K562 treated with DMSO at 1 percent for 4 hours (cell line): ENCODE data around the gene AKR7A3. TPM values are rescaled to one million over a fixed set of nuclear protein-coding genes. Genes with fewer than 3 reads are reported as not detected.

ENCODE experiments used
- total RNA-seq: library from RNA; unstranded; fragments of 300-600 nt; gene quantifications from 2 replicates; pipeline ENCODE4 v1.2.3, GENCODE V29; 2022; ENCODE audit not compliant: insufficient read depth

Gene AKR7A3
- total RNA-seq, result 0.64 and 1.6 TPM in 2 replicates

DNA sequence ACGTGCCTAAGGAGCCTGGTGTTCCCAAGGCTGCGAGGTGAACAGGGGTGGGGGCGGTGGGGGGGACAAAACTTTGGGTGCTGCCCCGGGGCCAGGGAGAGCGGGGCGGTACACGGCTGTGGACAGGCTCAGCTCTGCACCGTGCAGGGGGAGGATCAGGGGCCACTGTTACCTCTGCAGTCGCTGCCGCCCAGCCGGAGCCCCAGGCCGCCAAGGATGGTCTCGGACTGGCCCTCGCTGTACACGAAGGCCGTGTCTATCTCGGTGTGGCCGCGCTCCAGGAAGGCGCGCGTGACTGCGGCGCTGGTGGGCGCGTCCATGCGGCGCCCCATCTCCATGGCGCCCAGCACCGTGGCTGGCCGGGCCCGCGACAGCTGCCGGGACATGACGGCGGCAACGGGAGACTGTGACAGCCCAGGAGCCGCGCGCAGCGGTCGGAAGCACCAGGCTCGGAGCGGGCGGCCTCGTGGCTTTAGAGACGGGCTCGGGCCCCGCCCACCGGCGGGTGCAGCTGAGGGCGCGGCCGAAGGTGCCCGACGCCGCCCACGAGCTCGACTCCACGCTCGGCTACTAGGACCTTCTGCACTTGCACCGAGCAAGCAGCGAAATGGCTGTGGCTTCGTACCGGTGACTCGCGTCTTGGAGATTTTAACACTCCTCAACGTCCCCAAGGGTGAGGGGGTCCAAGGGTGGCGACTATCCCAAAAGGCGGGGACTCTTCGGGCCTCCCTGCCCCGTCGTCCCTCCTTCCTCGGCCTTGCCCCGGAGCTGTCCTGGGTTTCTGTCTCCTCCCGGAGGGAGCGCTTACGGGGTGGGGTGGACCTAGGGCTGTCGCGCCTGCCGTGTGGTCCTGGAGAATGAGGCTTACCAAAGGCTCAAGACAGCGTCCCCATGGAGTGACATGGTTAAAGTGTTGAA, at the start of gene AKR7A3:
Gene AKR7A3, minus strand, starts transcription at position 447 of the 918 bp plus-strand sequence. Its CDS starts 61 bp downstream, at position 386.

DNA sequence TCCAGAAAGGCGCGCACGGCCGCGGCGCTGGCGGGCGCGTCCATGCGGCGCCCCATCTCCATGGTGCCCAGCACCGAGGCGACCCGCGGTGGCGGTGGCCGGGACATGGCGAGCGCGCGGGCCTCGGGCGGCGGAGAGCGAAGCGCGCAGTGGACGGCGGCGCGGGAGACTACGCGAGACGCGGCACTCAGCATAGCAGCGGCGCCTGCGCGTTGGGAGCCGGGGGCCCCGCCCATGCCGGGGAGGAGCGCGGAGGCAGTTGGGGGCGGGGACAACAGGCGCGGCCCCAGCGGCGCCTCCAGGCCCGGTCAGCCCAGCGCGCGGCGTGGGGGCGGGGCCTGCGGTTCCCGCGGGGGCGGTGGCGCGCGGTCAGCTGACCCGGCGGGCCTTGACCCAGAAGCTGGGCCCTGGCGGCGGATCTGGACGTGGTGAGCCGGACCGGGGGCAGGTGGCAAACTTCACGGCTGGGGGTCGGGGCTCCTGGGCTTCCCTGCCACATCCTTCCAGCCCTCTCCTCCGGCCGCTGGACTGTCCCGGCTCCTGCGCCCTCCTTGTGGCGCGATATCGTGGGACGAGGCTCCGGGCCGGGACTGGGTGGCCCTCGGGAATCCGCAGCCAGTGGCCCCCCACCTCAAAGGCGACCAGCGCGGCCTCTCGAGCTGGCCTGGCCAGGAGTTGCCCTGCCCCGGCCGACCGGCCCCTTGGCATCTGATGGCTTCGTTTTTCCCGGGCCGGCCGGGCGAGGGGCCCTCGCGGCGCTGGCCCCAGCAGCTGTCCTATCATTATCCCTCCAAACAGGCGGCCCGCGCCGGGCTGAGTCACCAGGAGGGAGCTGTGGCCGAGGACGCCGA, 23.6 kb upstream of the AKR7A3 start, which contains the start of the genes AKR7A2 and SLC66A1:
Gene AKR7A2, minus strand, starts transcription at position 214 of the 851 bp plus-strand sequence. Its CDS starts 20 bp downstream, at position 194.
Gene SLC66A1, plus strand, starts transcription at position 396 of the 851 bp plus-strand sequence. CDS start 5,352 bp downstream, outside the sequence.

DNA sequence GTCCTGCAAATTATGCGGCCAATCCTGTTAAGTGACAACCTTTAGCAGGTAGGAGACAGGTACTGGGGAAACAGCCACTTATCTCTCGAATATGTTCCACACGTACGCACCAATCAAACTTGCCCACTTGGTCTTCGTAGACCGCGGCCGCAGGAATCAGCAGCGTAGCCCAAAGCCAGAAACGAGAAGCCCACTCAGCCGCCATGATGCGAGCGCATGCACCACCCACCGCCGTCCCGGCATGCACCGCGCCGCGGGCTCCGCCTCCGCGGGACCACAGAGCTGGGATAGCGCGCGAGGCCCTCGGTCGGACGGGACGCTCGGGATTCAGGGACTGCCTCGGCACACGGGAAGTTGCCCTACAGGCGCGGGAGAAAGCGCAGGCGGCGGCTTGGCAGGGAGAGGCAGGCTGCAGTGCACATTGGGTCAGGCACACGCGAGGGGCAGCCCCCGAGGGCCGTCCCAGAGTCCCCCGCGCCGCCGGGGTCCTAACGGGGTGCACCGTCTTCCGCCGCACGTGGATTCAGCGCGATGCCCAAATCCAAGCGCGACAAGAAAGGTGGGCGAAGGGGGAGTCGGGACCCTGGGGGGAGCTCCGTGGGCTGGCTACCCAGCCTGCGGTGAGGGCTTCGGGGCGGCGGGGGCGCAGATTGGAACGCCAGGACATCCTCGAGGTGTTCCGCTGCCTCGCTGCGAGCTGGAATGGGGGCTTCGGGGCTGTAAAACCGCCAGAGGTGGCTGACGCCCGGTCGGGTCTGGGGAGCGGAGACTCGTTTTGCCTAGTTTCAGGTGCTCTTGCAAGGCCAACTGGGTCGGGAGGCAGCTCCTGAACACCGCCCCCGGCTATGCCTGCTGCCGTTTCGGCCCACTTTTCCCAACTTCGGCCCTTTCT, 37.0 kb downstream of the AKR7A3 start, which contains the start of the genes EMC1 and MRTO4:
Gene EMC1, minus strand, starts transcription at position 220 of the 892 bp plus-strand sequence. Its CDS starts 15 bp downstream, at position 205.
Gene MRTO4, plus strand, starts transcription at position 501 of the 892 bp plus-strand sequence. Its CDS starts 31 bp downstream, at position 532.

Other genes with a start within 250 kb of the AKR7A3 start
- gene UBR4, start 78.5 kb downstream of the AKR7A3 start, total RNA-seq, result 207 and 285 TPM in 2 replicates
- 20.7 and 30.3 TPM in 2 replicates for gene EMC1, start 37.2 kb downstream of the AKR7A3 start, total RNA-seq
- gene MRTO4, start 37.0 kb downstream of the AKR7A3 start, total RNA-seq, result 29.2 and 30.3 TPM in 2 replicates
- 107 and 130 TPM in 2 replicates for gene AKR7A2, start 23.4 kb upstream of the AKR7A3 start, total RNA-seq
- gene SLC66A1, start 23.6 kb upstream of the AKR7A3 start, total RNA-seq, result 45.4 and 48.0 TPM in 2 replicates
- 260 and 287 TPM in 2 replicates for gene CAPZB, start 196.8 kb upstream of the AKR7A3 start, total RNA-seq